Uterus (tissue), 2 donors: ENCODE results near the gene BAHCC1.

ENCODE experiments used
- CTCF ChIP-seq, 4 experiments: fragments of 200-600 bp in 2 of 4; fragments of 450-650 bp in 2 of 4; sonication (generic) in 2 of 4; IDR thresholded peaks; one replicate each; pipeline ENCODE4 v1.5.1; 2016 to 2019; ENCODE audit warnings: antibody characterized with exemption in 4 of 4, mild to moderate bottlenecking in 2 of 4, moderate library complexity in 1 of 4
- POLR2A ChIP-seq, 2 donors: fragments of 450-650 bp; IDR thresholded peaks; one replicate each; pipeline ENCODE4 v1.6.1; 2016; ENCODE audit warnings: antibody characterized with exemption in 2 of 2, mild to moderate bottlenecking in 1 of 2, moderate library complexity in 1 of 2

- TF ChIP-seq CTCF (IDR thresholded peaks at IDR 0.05) (no peak), POLR2A (IDR thresholded peaks at IDR 0.05) (no peak)
These were observed 9.4 kb downstream of the BAHCC1 start for GRCh38 chr17:81404558-81405165.
